ENCODE measurements around the gene MYO5A.

DNA sequence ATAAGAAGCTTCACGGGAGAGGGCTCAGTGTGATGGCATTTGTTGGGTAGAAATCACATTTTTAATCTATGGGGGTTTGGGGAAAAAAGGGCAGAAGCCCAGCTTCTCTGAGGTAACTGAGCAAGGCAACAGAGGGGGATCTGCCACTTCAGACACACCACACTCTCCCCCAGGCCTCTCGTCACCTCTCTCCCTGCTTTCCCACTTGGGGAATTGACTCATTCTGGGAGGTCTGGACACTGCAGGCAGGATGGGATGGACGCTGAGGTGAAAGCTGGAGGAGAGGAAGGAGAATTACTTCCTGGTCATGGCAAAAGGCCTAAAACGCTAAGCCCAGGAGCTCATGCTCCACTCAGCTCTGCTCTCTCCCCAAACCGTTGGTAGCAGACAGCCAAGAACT lies 266.3 kb downstream of the MYO5A start:
- TF ChIP-seq, protein P1, sequence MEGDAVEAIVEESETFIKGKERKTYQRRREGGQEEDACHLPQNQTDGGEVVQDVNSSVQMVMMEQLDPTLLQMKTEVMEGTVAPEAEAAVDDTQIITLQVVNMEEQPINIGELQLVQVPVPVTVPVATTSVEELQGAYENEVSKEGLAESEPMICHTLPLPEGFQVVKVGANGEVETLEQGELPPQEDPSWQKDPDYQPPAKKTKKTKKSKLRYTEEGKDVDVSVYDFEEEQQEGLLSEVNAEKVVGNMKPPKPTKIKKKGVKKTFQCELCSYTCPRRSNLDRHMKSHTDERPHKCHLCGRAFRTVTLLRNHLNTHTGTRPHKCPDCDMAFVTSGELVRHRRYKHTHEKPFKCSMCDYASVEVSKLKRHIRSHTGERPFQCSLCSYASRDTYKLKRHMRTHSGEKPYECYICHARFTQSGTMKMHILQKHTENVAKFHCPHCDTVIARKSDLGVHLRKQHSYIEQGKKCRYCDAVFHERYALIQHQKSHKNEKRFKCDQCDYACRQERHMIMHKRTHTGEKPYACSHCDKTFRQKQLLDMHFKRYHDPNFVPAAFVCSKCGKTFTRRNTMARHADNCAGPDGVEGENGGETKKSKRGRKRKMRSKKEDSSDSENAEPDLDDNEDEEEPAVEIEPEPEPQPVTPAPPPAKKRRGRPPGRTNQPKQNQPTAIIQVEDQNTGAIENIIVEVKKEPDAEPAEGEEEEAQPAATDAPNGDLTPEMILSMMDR (IDR thresholded peaks at IDR 0.05): no peak
- no peak for TF ChIP-seq EZH2 (IDR thresholded peaks at IDR 0.05; ENCODE audit: borderline replicate concordance, insufficient read depth, low read depth, low read length, poor library complexity, severe bottlenecking)

Data from B cell (primary cell).